HG02642 (cell line): ENCODE results near the gene KIF5B.
"Not testable (repeated sequence)": the region's sequence is repeated elsewhere in the genome, so short reads cannot be mapped to it uniquely, and the experiment has no call there.

Experiments used
- ATAC-seq: cut with Tn5 transposase; IDR thresholded peaks from one replicate; pipeline ENCODE4 v1.9.1; 2021; ENCODE audit warnings: mild to moderate bottlenecking; ENCODE audit not compliant: unreplicated experiment, poor library complexity

Gene KIF5B

DNA sequence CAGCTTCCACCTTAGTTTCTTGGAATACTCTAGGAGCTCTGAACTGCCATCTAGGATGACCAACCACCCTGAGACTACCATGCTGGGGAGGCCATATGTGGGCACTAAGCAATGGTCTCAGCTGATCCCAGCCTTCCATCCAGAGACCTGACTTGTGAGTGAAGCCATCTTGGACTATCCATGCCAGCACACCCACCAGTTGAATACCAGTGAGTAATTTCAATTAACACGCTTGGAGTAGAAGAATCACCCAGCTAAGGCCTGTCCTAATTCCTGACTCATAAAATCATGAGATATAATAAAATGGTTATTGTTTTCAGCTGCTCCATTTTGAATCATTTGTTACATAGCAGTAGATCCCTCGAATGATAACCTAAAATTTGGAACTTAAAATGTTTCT is 5.2 kb upstream of the KIF5B start:
- ATAC-seq = no peak

DNA sequence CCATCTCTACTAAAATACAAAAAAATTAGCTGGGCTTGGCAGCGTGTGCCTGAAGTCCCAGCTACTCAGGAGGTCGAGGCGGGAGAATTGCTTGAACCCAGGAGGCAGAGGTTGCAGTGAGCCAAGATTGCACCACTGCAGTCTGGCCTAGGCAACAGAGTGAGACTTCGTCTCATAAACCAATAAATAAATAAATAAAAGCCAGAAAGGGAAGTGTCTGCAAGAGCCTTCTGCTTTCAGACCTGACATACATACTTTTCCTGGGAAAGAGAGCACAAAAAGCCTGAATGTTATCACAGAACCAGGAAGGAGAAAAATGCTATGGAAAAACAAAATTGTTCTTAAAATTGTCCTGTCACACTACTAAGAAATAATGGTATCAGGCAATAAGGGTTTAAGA is 4.1 kb upstream of the KIF5B start:
- no peak for ATAC-seq

DNA sequence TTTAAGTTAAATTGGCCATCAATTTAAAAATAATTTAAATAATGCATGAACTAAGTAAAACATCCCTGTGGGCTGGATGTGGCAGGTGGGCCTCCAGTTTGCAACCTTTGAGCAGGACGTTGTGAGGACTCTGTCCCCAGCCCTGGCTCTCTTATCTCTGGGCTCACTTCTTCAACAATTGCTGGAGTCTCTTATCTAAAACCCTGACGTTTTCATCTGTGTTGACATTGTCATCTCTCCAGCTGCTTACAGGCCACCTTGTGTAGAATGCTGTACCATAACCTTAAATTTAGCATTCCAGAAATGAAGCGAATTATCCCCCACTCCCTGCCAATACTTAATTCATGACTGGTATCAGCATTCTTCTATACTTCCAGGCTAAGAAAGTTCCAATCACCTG is 3.2 kb upstream of the KIF5B start:
- no peak for ATAC-seq

DNA sequence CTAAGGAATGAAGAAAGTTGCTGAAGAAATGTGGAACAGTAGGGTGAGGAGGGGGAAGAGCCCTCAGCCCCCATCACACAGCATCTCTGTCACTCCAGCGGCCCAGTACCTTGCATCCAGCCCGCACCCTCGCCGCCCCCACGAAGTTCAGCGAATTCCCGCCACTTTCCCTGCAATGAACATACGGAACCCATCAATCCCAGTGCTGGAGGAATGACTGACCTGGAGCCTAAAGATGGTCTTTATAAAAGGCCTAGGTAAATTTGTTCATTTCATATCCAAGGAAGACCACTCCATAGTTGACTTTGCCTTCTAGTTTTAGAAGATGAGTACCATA is 779 bp upstream of the KIF5B start:
- no peak for ATAC-seq

DNA sequence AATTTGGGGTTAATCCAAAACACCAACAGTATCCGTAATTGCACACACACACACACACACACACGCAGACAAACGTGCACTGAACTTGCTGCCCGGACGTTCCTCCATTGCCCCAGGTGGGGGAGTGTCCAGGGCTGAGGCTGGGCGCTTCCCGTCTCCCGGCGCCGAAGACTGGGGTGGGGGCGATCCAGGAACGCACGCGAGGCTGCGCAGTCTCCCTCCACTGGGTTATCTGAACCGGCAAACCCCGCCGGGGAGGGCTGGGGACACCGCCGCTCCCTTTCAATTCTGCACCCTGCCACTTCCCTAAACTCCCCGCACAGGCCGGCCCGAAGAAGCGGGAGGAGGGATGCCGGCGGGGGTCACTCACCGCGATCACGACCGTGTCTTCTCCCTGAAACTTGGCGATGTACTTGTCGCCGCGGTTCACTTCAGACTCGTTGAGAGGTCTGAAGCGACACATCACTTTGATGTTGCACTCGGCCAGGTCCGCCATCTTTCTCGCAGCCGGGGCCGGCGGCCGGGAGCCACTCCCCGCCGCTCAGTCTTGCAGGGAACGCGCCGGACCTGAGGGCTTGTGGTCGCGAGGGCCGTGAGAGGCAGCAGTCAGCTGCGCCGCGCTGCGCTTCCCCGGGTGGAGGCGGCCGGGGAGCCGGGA is 618 bp downstream of the KIF5B start:
- peak; percentile 52 for ATAC-seq

DNA sequence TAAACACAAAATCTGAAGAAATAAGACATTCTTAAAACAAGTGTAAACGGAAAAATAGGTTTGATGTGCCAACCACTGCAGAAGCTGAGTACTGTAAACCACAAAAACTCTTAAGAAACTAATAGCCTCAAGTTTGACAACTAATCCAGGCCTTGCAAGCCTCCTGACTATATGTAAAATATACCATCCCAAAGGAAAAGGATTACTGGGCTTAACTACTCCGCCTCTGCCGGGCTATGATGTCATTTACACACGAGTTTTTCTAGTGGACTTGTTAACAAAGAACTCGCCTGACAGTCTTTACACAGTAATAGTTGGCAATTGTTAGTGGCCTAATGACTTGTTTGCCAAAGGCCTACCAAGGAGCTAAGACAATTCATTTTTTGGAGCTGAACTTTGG is 2.1 kb downstream of the KIF5B start:
- ATAC-seq = no peak

DNA sequence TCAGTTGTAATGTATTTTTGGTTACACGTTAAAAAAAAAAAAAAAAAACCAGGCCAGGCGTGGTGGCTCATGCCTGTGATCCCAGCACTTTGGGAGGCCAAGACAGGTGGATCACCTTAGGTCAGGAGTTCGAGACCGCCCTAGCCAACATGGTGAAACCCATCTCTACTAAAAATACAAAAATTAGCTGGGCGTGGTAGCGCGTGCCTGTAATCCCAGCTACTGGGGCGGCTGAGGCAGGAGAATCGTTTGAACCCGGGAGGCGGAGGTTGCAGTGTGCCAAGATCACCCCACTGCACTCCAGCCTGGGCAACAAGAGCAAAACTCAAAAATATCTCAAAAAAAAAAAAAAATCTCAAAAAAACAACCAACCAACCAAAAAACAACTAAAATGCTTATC is 2.8 kb downstream of the KIF5B start:
- ATAC-seq = not testable (repeated sequence)

DNA sequence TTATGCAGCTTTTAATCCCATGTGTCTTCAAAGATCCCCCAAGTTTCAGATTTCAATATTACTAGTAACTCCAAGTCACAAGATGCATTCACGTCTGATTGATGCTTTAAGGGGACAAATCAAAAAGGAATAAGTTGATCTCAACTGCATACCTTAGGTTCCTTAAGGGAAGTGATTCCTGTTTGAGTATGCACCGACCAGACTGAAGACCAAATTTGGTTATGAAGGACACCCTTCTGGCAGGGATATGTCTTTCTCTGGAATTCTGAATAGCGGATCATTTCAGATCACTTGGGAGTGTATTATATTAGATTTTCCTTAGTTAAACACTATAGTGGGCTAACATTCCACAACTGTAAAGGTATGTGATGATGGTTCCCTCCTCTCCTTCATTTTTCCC is 4.3 kb downstream of the KIF5B start:
- ATAC-seq = no peak

DNA sequence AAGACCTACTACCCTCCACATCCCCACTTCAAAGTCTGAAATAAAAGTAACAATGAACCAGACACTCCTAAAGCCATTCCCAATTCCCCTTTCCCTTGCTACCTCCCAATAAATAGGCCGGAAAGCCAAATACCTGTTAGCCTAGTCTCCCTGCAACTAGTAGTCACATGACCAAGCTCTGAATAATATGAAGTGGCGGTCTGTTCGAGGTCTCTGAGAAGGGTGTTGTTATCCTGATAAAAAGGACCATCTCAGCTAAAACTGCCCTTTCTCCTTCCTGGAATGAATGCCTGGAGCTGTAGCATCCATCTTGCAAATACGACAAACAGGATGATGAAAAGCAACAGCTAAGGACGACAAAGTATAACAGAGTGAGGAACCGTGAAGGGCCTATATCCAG is 6.0 kb downstream of the KIF5B start:
- ATAC-seq = no peak

DNA sequence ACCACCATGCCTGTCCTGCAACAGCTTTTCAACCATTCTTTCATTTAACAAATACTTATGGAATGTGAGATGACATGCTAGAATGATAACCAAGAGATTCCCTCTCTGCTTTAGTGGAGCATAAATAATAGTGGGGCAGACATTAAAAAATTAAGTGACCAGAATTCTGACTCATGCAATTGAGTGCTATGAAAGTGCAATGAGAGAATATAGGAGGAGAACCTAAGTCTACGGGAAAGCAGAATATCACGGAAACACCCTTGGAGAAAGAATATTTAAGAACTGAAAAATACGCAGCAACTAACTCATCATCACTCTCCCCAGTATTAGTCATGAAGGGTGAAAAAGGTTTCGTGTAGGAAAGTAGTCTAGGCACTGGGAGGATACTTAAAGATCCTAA is 7.1 kb downstream of the KIF5B start:
- no peak for ATAC-seq

DNA sequence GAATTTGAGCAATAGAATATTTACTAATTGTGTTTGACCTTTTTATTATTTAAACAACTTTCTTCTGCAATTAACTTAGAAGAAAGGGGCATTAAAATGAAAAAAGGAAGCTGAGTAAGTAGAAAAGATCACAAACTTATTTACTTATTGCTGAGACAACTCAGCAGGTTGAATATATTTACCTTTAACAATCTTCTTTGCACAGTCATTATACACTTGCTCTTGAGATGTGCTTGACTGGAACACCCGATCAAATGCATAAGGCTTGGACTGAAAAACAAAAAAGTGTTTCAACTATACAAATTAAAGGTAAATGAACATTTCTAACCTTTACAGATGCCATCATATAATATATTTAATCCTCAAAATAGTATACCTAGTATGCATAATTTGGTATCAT is 7.9 kb downstream of the KIF5B start:
- no peak for ATAC-seq

DNA sequence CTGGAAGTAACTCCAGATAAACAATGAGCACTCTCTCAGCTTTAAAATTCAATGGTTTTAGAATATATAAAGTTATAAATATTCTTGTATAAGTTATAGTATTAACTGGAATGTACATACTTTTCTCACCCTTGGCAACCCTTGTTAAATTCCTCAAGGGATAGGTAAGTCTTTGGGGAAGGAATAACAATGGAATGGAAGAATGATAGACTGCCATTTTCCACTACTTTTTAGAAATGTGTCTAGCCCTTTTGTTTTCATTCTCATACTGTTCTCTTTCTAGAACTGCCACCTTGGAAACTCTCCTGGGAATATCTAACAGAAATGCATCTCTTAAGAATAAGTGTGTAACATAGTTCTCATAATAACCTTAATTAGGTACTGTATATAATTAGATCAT is 8.3 kb downstream of the KIF5B start:
- ATAC-seq = no peak

DNA sequence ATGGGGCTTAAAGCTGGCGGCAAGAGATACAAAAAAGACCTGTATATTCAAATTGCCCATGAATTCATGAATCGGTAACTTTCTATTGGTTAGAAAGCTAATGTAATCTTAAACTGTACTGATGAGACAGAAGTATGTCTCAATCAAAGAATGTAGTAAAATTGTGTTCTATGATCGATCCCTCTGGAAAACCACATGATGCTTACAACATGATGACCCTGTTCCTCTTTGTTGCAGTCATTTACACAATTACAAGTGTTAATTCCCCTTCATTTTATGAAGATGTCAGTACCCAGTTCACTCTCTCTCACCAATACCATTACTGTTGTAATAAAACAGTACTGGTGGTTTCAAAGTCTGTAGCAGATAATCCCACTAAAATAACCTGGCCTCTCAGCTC is 10.1 kb downstream of the KIF5B start:
- ATAC-seq = no peak

DNA sequence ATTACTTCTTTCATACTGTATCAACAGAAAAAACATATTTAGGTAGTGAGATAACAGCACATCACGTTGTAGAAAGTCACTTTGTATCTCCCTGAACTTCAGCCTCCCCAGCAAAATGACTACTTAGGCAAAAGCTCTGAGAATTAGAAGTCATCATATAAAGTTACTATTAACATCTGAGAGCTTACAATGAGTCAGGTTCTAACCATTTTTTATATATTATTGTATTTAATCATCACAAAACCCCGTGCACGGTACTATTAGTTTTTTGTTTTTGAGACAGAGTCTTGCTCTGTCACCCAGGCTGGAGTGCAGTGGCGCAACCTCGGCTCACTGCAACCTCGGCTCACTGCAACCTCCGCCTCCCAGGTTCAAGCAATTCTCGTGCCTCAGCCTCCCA is 13.5 kb downstream of the KIF5B start:
- not testable (repeated sequence) for ATAC-seq

DNA sequence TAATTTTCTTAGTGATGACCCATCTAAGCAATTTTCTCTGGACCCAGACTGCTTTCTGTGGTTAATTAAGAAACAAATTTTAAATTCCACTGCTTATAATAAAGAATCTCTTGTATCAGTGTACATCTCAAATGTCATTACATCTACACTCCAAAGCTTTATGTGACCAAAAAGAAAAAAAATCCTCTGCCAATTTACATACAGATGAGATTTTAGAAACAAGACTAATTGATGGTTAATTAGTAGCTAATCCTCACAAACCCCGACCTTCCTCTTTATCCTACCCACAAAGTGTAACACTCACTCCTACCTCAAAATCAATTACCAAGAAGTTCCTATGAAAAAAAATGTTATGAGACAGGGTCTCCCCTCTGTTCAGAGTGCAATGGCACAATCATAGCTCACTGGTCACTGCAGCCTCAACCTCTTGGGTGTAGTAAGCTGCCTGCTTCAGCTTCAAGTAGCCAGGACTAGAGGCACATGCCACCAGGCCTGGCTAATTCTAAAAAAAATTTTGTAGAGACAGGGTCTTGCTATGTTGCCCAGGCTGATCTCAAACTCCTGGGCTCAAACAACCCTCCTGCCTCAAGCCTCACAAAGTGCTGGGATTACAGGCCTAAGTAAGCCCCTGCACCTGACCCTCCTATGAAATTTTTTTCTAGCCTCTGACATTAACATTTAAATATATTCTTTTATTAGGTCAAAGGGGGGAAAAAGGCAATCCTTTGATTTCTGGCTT is 14.8 kb downstream of the KIF5B start:
- ATAC-seq = no peak

DNA sequence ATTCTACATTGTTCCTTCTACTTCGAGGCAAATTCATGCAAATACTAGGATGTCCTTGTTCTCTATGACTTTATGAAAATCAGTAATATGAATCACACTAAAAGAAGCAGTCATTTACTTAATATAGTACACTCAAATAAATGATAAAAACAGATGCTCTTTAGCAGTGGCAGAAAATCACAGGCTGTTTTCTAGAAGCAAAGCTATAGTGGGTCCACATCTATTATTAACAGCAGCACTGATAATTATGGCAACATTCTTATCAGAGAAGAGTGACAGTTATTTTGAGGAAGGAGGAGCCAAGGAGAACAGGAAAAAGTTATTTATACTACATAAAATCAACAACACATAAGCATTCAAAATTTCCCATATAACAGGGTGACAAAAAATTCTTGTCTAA is 16.5 kb downstream of the KIF5B start:
- ATAC-seq = no peak

DNA sequence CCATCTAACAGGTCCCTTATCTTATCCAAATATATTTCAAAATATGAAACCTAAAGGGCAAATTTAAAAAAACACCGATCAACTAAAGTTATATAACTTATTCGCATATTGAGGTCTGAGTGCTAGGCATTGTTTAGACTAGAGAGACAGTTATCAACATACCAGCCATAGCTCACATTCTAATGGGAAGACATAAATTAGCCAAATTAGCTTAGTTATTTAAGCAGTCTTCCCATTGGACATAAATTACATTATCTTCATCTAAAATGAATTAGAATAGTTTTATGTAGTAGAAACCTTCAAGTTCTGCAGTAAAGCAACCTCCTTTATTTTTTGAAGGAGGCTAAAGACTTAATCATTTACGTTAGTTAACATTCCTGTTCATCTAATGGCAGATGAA is 17.4 kb downstream of the KIF5B start:
- ATAC-seq = no peak

DNA sequence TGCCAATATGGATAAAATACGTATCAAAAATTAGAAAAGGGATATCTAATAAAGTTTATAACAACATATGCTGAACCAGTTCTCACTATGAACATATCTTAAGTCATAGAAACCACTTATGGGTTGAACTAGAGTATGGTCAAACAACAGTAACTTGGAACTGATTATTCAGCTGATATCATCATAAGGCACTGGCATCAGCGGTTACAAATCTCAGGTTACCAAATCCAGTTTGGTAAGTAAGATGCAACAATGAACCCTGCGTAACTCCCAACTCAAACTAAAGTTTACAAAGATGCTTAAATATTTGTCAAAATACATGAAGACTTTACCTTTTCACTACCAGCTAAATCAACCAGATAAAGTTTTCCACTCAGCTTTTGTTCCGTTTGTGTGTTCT is 19.3 kb downstream of the KIF5B start:
- no peak for ATAC-seq

DNA sequence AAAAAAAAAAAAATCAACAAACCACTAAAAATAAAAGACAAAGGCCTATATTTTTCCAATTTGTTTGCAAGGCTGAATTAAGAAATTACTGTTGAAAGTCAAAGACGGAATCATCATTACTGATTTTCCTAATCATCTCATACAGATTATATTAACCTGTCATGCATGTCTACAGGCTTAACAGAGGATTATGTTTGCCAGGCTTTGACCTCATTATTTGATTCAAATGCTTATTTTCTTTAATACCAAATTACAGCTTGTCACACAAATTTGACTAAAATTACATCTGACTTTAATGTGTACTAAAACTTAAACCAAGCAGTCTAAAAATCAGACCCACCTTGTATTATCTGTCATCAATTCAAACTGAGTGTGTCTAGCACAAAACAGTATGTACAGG is 21.2 kb downstream of the KIF5B start:
- ATAC-seq = no peak

DNA sequence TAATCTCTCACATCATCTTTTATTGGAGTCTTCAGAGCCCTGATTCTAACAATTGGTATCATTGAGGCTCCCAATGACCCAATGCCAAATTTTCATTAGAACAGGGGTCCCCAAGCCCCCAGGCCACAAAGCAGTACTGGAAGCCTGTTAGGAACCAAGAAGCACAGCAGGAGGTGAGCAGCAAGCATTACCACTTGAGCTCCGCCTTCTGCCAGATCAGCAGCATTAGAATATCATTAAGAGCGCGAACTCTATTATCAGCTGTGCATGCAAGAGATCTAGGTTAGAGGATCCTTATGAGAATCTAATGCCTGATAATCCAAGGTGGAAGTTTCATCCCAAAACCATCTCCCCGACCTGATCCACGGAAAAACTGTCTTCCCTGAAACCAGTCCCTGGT is 23.1 kb downstream of the KIF5B start:
- ATAC-seq = no peak

DNA sequence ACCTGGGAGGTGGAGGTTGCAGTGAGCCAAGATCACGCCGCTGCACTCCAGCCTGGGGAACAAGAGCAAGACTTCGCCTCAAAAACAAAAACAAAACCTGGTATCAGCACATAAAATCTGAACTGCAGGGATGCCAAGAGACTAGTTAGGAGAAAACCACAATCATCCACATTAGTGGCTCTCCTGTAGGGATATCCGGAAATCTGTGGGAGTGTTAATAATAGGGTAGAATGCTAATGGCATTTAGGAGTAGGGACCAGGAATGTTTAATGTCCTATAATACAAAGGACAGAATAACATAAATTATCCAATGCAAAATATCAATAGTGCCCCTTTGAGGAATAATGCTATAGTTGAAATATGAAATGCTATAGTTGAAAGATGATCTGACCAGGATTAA is 24.3 kb downstream of the KIF5B start:
- ATAC-seq = no peak

DNA sequence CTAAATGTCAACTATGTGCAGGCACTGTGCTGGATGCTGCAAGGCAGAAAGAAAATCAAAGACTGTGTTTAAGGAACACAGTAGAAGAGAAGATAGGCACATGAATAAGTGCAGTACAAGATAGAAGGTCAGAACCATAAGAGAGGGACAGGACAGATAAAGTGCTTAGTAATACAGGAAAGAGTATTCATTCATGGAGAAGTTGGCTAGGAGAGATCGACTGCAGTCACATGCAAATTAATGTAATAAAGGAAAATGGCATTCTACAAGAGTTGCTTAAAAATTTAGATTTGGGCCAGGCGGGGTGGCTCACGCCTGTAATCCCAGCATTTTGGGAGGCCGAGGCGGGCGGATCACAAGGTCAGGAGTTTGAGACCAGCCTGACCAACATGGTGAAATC is 24.8 kb downstream of the KIF5B start:
- ATAC-seq = no peak
